Measurements from ENCODE around the gene PARD3.
"Not testable (repeated sequence)": the region's sequence is repeated elsewhere in the genome, so short reads cannot be mapped to it uniquely, and the experiment has no call there.

The PARD3 gene

GRCh38 chr10:34444223-34445183 is 370.6 kb downstream of the PARD3 start:
- ChIA-PET CTCF (no interaction called here), POLR2A (no interaction called here)
- no peak for TF ChIP-seq FOXA1 (IDR thresholded peaks at IDR 0.05)
- no peak for TF ChIP-seq BHLHE40 (IDR thresholded peaks at IDR 0.05; ENCODE audit: borderline replicate concordance)
- TF ChIP-seq FOXK2 (IDR thresholded peaks at IDR 0.05) = no peak
- no peak for TF ChIP-seq PKNOX1 (IDR thresholded peaks at IDR 0.05)
- TF ChIP-seq L3MBTL2 (conservative IDR thresholded peaks at IDR 0.05) = no peak
- TF ChIP-seq HDGF (IDR thresholded peaks at IDR 0.05; ENCODE audit: borderline replicate concordance) = no peak
- TF ChIP-seq ELF4 (IDR thresholded peaks at IDR 0.05) = no peak
- TF ChIP-seq ARNT (IDR thresholded peaks at IDR 0.05) = no peak
- TF ChIP-seq NFRKB (IDR thresholded peaks at IDR 0.05) = no peak
- no peak for TF ChIP-seq CTBP1 (IDR thresholded peaks at IDR 0.05; ENCODE audit: borderline replicate concordance)
- no peak for TF ChIP-seq ZNF384 (IDR thresholded peaks at IDR 0.05)
- TF ChIP-seq FOXM1 (IDR thresholded peaks at IDR 0.05; ENCODE audit: borderline replicate concordance) = no peak
- TF ChIP-seq TARDBP (IDR thresholded peaks at IDR 0.05) = no peak
- TF ChIP-seq SUZ12 (IDR thresholded peaks at IDR 0.05) = no peak
- no peak for TF ChIP-seq LEF1 (IDR thresholded peaks at IDR 0.05; ENCODE audit: borderline replicate concordance)
- no peak for DNase-seq (ENCODE audit: extremely low spot score)

- CTCF ChIA-PET; DNase-seq (ENCODE audit: extremely low spot score); POLR2A ChIA-PET: not testable (repeated sequence)
Measured at GRCh38 chr10:34439386-34439785, 375.7 kb downstream of the PARD3 start.

GRCh38 chr10:34438741-34439140 is 376.4 kb downstream of the PARD3 start:
- ChIA-PET POLR2A (no interaction called here), CTCF (no interaction called here)
- TF ChIP-seq LEF1 (IDR thresholded peaks at IDR 0.05; ENCODE audit: borderline replicate concordance) (no peak), SP1 (IDR thresholded peaks at IDR 0.05) (no peak), TARDBP (IDR thresholded peaks at IDR 0.05) (no peak), SUZ12 (IDR thresholded peaks at IDR 0.05) (no peak), HDGF (IDR thresholded peaks at IDR 0.05; ENCODE audit: borderline replicate concordance) (no peak), FOXK2 (IDR thresholded peaks at IDR 0.05) (no peak), ARNT (IDR thresholded peaks at IDR 0.05) (no peak), FOXA1 (IDR thresholded peaks at IDR 0.05) (no peak), FOXM1 (IDR thresholded peaks at IDR 0.05; ENCODE audit: borderline replicate concordance) (no peak), NFRKB (IDR thresholded peaks at IDR 0.05) (no peak), ELF4 (IDR thresholded peaks at IDR 0.05) (no peak), BHLHE40 (IDR thresholded peaks at IDR 0.05; ENCODE audit: borderline replicate concordance) (no peak)
- DNase-seq (ENCODE audit: extremely low spot score) = no peak

- ChIA-PET POLR2A (no interaction called here), CTCF (no interaction called here)
- no peak for DNase-seq (ENCODE audit: extremely low spot score)
- TF ChIP-seq SP1 (IDR thresholded peaks at IDR 0.05) = no peak
- no peak for TF ChIP-seq HDGF (IDR thresholded peaks at IDR 0.05; ENCODE audit: borderline replicate concordance)
- no peak for TF ChIP-seq PKNOX1 (IDR thresholded peaks at IDR 0.05)
- no peak for TF ChIP-seq CTBP1 (IDR thresholded peaks at IDR 0.05; ENCODE audit: borderline replicate concordance)
- TF ChIP-seq ZNF384 (IDR thresholded peaks at IDR 0.05) = no peak
- no peak for TF ChIP-seq ELF4 (IDR thresholded peaks at IDR 0.05)
Measured at GRCh38 chr10:34437906-34438305, 377.2 kb downstream of the PARD3 start.

GRCh38 chr10:34434119-34434594 is 380.9 kb downstream of the PARD3 start:
- TF ChIP-seq SP1 (IDR thresholded peaks at IDR 0.05) = no peak
- TF ChIP-seq FOXM1 (IDR thresholded peaks at IDR 0.05; ENCODE audit: borderline replicate concordance) = no peak
- TF ChIP-seq LEF1 (IDR thresholded peaks at IDR 0.05; ENCODE audit: borderline replicate concordance) = no peak
- TF ChIP-seq NFRKB (IDR thresholded peaks at IDR 0.05) = no peak
- TF ChIP-seq TARDBP (IDR thresholded peaks at IDR 0.05) = no peak
- TF ChIP-seq ELF4 (IDR thresholded peaks at IDR 0.05) = no peak
- TF ChIP-seq CTBP1 (IDR thresholded peaks at IDR 0.05; ENCODE audit: borderline replicate concordance) = no peak
- TF ChIP-seq HDGF (IDR thresholded peaks at IDR 0.05; ENCODE audit: borderline replicate concordance) = no peak
- no peak for TF ChIP-seq PKNOX1 (IDR thresholded peaks at IDR 0.05)
- TF ChIP-seq BHLHE40 (IDR thresholded peaks at IDR 0.05; ENCODE audit: borderline replicate concordance) = no peak
- TF ChIP-seq SUZ12 (IDR thresholded peaks at IDR 0.05) = no peak
- TF ChIP-seq FOXA1 (IDR thresholded peaks at IDR 0.05) = no peak
- no peak for DNase-seq (ENCODE audit: extremely low spot score)
- POLR2A ChIA-PET = no interaction called here
- CTCF ChIA-PET = interaction anchor here (0.7 kb wide), 1 partner anchor 96 kb away, joined by 3 read pairs; no protein-coding TSS in a partner anchor

GRCh38 chr10:34433241-34434076 is 381.6 kb downstream of the PARD3 start:
- ChIA-PET POLR2A (no interaction called here), CTCF (no interaction called here)
- no peak for DNase-seq (ENCODE audit: extremely low spot score)
- TF ChIP-seq ZNF384 (IDR thresholded peaks at IDR 0.05) (no peak), FOXA1 (IDR thresholded peaks at IDR 0.05) (no peak), FOXM1 (IDR thresholded peaks at IDR 0.05; ENCODE audit: borderline replicate concordance) (no peak), SUZ12 (IDR thresholded peaks at IDR 0.05) (no peak), HDGF (IDR thresholded peaks at IDR 0.05; ENCODE audit: borderline replicate concordance) (no peak)
